Ureter (tissue), 1 donor: Measurements from ENCODE around the gene TRIP12. TPM values are rescaled to one million over a fixed set of nuclear protein-coding genes. Genes with fewer than 3 reads are reported as not detected.
"Not testable (repeated sequence)": the region's sequence is repeated elsewhere in the genome, so short reads cannot be mapped to it uniquely, and the experiment has no call there.

ENCODE experiments used
- DNase-seq: peaks from one replicate; pipeline ENCODE4 v3.0.0-alpha.2; 2020; ENCODE audit warnings: low spot score
- total RNA-seq: library from RNA; stranded (reverse); gene quantifications from one replicate; pipeline ENCODE4 v1.2.4, GENCODE V29; 2023
- donor health status: DM: yes; HTN: yes; CAD: no.

The TRIP12 gene
- total RNA-seq, 1 donor from 2014 or later, result 284 TPM

DNA sequence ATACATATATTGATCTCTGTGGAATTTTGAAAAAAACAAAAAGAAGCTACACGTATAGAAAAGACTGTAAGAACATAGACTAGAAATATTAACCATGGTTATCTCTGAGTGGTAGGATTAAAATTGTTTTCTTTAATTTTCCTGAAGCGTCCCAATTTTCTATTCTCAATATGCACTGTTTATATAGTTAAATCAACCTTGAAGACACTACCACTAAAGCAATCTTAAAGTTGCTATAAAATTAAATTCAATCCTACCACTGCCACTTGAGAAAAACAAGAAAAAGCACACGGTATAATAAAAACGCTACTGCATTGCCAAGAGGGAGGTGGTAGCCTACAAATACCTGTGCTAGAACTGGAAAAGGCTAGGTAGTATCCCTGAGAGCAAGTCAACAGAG is 47.2 kb downstream of the TRIP12 start:
- DNase-seq, result no peak

DNA sequence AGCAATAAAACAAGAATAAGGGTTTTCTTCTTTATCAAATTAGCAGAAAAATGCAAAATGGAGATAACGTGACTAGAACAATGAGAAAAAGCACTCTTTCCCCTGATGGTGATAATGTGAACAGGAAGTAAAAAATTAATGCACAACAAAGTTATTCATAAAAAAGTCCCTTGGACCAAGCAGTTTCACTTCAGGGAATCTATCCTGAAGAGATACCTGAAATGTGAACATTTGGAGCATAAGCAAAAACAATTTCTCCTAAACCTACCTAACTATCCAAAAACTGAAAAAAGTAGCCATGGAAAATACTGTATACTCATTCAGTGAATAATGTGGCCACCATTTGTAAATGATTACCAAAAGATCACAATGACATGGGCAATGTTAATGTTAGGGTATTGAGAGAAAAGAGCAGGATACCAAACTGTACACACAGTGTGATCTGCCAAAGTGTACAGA is 48.7 kb downstream of the TRIP12 start:
- DNase-seq, result no peak

DNA sequence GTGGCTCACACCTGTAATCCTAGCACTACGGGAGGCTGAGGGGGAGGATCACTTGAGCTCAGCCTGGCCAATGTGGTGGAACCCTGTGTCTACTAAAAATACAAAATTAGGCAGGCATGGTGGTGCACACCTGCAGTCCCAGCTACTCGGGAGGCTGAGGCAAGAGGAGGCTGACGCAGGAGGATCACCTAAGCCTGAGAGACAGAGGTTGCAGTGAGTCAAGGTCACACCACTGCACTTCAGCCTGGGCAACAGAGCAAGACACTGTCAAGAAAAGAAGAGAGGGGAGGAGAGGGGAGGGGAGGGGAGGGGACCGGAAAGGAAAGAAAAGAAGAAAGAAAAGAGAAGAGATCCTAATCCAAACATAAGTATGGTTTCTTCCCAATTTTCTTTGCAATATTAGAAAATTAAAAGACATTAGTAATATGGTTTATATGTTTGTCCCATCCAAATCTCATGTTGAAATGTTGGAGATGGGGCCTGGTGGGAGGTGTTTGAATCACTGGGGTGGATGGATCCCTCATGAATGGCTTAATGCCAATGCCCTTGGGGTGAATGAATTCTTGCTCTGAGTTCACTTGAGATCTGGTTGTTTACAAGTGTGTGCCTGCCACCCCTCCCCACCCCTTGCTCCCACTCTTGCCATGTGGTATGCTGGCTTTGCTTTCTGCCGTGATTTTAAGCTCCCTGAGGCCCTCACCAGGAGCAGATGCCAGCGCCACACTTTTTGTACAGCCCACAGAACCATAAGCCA is 50.7 kb downstream of the TRIP12 start:
- no peak for DNase-seq

DNA sequence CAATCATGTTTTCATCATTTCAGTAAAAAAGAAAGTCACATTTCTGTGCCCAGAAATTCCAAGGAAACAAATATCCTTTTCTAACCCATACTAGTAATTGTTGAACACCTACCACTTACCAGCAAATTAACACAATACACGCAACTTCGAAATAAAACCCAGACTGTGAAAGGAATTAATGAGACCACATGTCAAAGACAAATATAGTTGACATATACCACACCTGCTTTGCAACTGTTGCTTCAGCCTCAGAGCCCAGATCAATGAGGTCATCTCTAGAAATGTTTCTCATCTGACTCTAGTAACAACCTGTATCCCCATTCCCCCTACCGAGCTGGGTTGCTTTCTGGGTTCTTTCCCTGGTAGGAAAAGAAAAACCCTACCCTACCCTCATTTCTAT is 52.6 kb downstream of the TRIP12 start:
- no peak for DNase-seq

DNA sequence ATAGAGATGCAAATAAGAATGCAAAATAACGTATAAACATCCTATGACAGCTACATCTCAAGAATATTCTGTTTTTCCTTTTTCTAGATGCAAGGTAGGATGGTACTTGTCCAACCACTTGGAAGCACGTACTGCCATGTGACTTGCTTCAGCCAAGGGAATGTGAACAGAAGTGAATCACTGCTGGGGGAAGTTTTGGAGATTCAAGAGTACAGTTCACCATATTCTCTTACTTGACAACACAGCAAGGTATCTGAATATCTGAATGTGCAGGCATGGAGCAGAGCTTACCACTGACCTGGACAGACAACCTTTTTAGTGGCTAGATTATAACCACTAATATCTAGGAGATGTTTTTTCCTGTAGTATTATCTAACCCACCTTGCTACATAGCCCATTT is 53.0 kb downstream of the TRIP12 start:
- DNase-seq, result no peak

DNA sequence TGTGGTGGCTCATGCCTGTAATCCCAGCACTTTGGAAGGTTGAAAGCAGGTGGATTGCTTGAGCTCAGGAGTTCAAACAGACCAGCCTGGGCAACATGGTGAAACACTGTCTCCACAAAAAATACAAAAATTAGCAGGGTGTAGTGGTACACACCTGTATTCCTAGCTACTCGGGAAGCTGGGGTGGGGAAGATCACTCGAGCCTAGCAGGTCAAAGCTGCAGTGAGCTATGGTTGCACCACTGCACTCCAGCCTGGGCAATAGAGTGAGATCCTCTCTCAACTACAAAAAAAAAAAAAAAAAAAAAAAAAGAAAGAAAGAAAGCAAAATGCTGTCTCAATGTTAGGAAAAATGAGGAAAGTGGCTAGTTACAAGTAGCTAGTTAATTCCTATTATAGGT is 56.8 kb downstream of the TRIP12 start:
- DNase-seq, result no peak

DNA sequence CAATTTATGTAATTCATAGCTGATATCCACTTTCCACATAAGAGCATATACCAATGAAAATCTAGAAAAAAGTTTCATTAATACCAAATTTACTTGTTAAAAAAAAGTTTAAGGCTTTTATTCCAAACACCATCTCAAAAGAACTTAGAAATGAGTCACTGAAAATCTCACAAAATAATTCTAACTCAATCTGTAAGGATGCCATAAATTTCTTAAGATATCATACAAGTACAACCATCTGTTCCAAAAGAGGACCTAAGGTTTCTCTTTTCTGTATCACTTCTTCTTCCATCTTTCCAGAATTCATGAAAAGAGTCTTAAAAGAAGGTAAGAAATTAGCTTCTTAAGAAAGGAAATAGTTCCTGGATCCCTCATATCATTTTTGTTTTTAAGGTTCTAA is 60.4 kb downstream of the TRIP12 start:
- DNase-seq, result no peak

DNA sequence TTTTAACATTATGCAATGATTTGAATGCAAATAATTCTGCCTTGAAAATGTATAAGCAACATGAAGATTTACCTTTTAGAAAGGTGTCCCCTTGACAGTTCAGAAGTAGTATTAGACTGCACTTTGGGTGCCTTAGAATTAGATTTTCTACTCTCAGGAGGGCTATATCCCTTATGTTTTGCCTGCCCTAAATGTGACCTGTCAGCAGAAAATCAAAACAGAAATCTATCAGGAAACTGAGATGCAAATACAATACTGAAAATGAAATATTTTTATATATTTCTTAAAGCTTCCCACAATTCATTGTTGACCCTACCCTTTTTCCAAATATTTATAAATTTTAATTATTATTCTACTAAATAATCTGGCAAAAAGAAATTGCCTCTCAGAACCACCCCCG is 61.5 kb downstream of the TRIP12 start:
- DNase-seq, result no peak

DNA sequence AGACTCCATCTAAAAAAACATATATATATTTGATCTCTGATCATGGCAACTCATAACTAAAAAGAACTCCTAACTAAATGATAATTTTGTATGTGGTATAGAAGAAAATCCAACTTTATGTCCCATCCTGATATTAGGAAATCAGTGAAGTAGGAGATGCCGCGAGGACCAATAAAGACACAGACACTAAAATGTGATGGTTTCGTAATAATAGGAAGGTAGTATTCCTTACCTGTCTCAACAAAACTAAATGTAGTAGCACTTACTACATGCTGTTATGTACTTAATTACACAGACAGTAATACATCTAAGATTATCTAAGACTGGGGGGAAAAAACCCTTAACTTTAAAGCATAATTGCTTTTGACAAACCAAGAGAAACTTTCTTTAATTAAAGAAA is 63.5 kb downstream of the TRIP12 start:
- DNase-seq, result no peak

DNA sequence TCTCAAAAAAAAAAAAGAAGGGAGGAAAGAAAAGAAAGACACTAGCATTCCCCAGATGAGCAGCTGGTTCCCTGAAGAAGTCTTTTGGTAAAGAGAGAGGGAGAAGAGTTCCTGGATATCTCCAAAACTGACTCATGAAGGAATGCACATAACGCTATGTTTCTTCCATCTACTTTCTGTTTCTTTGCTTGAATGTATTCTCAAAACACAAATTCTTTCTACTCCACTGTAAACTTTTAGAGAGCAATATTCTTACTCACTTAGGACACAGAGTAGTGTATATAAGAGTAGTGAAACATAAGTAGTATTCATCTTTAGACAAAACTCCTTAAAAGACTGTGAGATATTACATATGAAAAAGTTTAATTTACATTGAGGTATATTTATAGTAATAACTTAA is 64.2 kb downstream of the TRIP12 start:
- no peak for DNase-seq

DNA sequence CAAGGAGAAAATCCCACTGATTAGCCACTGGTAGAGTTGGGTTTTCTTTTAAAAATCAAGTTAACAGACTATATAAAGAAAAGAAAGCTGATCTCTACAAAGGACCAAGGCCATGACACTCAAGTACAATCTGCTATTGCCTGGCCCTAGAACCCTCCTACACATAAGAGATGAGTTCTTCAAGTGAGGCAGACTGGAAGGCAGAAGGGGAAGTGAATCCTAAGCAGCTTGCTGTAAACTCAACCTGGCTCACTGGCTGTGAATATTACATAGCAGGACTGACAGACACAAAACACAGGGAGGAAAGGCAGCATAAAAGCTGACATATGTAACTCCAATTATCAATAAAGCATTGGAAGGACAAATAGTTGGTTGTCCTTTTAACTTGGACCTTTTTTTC is 65.4 kb downstream of the TRIP12 start:
- no peak for DNase-seq

DNA sequence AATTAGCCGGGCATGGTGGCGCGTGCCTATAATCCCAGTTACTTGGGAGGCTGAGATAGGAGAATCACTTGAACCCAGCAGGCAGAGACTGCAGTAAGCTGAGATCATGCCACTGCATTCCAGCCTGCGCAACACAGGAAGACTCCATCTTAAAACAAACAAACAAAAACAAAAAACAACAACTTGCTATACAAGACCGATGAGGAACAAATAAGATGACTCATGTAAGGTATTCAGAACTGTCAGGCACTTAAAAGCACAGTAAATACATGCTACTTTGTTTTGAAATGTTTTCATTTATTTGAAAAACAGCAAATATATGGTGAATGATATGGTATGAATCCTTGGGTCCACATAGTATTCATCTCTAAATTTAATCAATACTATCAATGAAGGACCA is 66.7 kb downstream of the TRIP12 start:
- no peak for DNase-seq

DNA sequence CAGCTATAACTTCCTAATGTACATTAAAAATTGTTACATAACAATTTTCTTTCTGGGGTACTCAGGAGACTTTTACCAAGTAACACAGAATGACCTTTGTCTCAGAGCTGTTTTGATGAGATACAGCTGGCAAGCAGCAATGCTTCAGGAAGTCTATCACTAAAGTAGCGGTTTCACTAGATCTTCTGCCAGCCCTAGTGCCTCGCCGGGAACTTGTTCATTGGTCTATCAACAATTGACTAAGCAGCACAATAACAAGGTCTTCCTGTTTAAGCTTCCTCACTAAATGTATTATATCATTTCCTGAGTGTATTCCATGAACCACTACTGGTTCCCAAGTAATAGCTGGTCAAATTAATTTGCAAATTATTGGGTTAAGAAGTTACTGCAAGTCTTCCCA is 69.2 kb downstream of the TRIP12 start:
- no peak for DNase-seq

DNA sequence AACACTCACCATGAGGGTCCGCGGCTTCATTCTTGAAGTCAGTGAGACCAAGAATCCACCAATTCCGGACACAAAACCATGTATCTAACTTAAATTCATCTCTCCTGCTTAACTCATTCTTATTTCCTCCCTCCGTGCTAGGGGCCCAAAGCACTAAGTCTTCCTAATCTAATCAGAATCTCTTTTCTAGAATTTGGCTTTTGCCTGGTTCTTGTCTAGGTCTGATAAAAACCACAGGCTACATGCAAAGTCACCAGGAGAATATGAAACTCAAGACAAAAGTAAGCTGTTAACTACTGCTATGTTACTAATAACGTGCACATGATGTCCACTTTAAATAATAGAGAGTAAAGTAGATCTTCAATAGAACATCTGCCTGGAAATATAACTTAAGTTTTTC is 69.9 kb downstream of the TRIP12 start:
- no peak for DNase-seq

DNA sequence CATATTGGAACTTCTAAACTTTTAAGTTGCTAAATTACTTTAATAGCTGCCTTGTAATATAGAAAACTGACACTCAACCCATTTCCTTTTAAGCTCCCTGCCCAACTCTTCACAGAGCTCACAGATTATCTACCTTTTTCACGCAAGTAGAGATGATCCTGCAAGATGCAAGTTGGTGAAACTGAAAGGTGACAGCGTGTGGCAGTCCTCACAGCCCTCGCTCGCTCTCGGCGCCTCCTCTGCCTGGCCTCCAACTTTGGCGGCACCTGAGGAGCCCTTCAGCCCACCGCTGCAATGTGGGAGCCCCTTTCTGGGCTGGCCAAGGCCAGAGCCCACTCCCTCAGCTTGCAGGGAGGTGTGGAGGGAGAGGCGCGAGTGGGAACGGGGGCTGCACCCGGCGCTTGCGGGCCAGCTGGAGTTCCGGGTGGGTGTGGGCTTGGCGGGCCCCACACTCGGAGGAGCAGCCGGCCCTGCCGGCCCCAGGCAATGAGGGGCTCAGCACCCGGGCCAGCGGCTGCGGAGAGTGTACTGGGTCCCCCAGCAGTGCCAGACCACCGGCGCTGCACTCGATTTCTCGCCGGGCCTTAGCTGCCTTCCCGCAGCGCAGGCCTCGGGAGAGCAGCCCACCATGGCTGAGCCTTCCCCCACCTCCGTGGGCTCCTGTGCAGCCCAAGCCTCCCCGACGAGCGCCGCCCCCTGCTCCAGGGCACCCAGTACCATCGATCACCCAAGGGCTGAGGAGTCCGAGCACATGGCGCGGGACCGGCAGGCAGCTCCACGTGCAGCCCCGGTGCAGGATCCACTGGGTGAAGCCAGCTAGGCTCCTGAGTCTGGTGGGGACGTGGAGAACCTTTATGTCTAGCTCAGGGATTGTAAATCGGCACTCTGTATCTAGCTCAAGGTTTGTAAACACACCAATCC is 71.2 kb downstream of the TRIP12 start:
- not testable (repeated sequence) for DNase-seq

DNA sequence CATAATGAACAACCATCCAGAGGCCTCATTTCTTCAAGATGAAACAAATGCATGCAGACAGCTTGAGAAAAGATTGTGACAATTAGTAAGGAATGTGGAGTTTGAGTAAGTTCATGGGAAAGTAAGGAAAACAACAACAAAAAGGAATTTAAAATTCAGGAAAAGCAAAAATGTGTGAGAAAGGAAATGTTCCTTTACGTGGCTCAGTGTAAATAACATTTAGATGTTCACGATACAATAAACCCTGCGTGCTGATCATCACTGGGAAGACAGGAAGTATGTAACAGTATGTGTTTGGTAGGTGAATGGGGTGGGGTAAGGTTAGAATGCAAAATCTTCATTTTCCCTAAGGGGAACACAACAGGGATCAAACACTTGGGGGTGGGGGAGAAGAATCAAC is 72.7 kb downstream of the TRIP12 start:
- no peak for DNase-seq

DNA sequence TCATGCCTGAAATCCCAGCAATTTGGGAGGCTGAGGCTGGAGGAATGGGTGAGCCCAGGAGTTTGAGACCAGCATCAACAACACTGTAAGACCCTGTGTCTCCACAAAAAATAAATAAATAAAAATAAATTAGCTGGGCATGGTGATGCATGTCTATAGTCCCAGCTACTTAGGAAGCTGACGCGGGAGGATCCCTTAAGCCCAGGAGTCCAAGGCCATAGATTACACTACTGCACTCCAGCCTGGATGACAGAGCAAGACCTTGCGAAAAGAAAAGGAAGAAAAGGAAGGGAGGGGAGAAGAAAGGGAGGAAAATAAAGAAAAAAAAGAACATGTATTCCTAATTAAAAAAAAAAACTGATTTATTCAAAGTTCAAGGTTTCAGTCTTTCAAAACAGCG is 78.2 kb downstream of the TRIP12 start:
- no peak for DNase-seq

DNA sequence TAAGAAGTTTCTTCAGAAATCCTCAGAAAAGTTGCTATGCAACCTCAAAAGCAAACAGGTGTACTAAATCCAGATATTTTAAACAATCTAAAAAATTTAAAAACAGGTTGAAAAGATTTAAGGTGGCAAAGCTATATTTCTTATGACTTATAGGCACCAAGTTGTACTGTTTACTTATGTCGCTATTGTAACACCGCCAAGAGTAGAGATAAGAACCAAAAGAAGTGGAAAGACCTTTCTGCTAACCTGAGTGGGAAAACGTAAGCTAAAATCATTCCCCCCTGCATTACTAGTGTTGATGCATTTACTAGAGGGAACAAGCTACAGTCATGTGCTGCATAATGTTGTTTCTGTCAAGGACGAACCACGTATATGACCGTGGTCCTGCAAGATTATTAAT is 83.1 kb downstream of the TRIP12 start:
- no peak for DNase-seq

DNA sequence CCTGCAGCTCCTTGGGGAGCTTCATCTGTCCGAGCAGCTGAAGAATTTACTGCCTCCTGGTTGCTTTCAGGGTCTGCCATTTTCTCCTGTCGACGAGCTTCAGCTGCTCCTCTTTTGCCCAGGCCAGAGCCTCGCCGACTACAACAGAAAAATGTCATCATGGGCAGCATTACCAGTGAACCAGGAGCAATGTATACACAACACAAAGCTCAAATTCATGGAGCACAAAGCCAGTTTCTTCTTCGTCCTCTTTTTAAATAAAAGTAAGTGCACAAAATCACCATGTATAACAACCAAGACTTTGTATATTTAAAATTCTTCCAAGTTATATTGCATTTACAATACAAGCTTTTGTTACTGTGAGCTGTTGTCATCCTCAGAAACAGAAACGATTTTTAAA is 85.0 kb downstream of the TRIP12 start:
- no peak for DNase-seq

DNA sequence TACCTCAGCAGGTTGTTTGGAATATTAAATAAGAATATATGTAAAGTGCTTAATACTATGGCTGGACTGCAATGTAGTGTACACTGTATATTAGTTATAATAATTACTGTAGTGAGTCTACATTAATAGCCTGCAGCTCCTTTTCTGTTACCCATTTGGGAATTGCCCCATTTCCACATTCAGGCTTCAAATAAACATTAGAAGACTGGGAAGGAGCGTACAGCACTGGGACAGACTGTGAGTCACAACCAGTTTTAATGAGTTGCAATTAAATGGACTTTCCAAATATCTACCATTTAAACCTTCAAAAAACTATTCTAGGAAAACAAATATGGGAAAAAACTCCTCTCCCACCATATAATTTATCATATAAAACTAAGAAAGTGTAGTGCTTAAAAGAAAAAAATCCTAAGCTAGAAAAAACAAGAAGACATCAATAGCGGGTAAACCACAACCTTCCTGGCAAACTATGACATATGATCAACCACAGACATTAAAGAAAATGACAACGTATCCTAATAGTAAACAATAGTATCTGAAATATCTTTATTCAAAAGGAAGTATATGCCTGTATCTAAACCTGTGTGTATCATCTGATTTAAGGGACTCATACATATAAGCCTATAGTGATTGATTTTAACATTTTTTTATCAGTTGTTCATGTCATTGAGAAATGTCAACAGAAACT is 86.1 kb downstream of the TRIP12 start:
- DNase-seq, result no peak

DNA sequence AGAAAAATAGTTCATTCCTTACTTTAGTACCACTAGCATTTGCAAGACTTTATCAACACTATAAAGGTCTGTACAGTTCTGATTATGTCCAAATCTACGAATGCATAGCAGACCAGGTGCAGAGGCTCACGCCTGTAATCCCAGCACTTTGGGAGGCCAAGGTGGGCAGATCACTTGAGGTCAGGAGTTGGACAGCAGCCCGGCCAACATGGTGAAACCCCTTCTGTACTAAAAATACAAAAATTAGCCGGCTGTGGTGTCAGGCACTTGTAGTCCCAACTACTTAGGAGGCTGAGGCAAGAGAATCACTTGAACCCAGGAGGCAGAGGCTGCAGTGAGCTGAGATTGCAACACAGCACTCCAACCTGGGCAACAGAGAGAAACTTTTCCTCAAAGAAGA is 87.4 kb downstream of the TRIP12 start:
- DNase-seq, result not testable (repeated sequence)

DNA sequence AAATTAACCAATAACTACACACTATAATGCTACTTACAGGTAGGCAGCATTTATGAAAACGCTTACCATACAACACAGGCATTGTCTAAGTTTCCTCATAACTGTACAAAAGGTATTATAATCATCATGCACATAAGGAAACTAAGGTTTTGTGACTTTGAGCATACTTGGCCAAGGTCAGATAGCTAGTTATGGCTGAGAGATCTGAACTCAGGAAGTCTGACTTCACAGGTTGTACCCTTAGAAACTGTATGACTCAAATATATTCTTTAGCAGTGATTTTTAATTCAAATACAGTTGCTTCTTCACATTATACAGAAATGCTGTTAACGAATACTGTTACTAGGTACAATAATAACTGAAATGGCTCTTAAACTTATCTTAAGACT is 89.3 kb downstream of the TRIP12 start:
- DNase-seq, result no peak
